GM18508 (cell line): Measurements from ENCODE around the gene ARHGEF7.

Experiments
- ATAC-seq: cut with Tn5 transposase; IDR thresholded peaks from one replicate; pipeline ENCODE4 v1.9.1; 2021; ENCODE audit warnings: moderate number of reproducible peaks; ENCODE audit not compliant: insufficient read depth, unreplicated experiment

The ARHGEF7 gene

GRCh38 chr13:111283457-111283856, 168.3 kb downstream of the ARHGEF7 start:
- no peak for ATAC-seq

GRCh38 chr13:111283991-111284390, 168.9 kb downstream of the ARHGEF7 start:
- ATAC-seq: no peak

DNA sequence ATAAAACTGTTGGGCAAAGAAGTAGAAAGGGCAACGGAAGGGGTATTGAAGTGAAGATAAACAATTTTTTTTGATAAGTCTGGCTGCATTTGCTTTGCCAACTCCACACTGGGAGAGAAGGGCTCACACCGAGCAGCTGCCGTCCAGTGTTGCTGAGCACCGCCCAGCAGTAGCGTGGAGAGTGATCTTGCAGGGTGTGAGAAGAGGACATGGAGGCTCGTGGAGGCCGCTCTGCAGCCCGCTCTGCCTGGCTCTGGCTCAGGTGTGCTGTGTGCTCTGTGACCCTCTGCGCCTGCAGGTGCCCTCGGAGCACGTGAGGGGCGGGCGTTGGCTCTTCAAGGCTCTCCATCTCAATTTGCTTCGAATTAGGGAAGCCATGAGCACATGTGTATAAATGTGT, 169.5 kb downstream of the ARHGEF7 start:
- no peak for ATAC-seq

DNA sequence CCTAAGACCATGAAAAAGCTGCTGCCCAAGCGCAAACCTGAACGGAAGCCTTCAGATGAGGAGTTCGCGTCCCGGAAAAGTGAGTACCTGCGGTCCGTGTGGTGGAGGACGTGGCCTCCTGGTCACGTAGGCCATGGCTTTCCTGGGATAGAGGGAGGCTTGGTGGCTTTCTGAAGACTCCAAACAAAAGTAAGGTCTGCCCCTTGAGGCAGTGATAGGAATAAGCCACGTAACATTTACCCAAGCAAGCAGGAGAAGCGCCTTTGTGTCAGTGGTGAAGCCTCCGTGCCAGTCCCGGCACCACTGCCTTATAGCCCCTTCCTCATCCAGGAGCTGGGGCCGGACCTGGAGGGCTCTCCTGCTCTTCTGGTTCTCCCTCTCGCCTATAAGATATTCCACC, 171.1 kb downstream of the ARHGEF7 start:
- no peak for ATAC-seq

DNA sequence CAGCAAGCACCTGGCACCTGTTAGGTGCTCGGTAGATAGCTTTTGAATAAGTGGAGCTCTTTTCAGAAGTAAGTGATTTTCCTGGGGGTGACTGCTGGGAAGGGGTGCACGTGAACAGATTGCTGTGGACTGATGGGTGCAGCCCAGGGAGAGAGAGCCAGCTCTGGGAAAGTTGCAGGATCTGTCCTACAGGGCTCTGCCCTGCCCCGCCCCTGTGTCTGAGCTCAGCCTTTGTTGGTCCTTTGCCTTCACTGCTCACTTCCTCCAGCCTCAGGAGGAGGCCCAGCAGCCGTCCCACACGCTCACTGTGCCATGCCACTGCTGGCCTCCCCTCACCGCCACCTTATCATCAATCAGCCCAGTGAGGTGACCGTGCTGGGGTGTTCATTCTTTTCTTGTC, 171.6 kb downstream of the ARHGEF7 start:
- no peak for ATAC-seq

DNA sequence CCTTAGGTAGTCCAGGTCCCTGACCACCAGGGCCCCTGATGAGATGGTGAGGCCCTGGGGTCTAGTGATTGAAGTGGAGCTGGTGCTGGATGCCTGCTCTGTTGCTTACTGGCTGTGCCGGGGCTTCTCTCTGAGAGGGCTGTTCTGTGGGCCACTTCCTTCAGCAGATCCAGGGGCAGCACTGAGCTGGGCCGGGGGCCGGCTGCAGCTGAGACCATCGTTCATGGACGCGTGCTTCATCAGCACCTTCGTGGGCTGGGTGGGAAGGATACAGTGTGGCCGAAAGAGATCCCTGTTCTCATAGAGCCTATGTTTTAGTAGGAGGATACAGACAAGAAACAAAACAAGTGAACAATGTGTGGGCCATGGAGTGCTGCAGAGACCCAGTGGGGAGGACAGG, 172.1 kb downstream of the ARHGEF7 start:
- ATAC-seq: no peak

DNA sequence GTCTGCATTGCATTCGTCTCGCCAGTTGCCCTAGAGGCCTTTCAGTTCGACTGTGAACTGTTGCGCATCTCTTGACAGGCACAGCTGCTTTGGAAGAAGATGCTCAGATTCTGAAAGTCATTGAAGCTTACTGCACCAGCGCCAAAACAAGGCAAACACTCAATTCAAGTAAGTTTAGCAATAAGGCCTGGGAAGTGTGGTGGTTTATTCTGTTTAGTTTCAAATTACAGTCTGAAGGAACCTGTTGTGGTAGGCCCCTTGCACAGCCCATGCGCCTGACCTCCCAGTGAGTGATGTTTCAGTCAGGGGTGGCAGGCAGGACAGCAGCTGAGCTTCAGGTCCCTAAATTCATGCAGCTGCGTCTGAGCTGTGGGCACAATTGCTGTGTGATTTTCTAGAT, 173.2 kb downstream of the ARHGEF7 start:
- no peak for ATAC-seq

DNA sequence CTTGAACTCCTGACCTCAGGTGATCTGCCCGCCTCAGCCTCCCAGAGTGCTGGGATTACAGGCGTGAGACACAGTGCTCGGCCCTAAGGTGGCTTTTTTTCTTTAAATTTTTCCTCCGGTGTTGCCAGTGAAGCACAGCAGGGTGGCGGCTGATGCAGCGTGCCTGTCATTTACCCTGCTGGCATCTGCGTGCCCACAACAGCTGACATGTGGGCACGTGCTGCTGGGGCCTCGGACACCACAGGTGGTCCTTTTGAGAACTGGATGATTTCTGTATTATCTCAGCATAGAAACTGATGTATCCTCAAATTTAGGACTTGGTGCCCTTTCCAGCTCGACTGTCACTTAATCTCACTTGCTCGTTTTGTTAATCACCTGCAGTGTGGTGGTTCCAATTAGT, 174.1 kb downstream of the ARHGEF7 start:
- no peak for ATAC-seq

GRCh38 chr13:111291908-111292307, 176.8 kb downstream of the ARHGEF7 start:
- no peak for ATAC-seq

GRCh38 chr13:111292710-111293485, 177.8 kb downstream of the ARHGEF7 start:
- no peak for ATAC-seq

- no peak for ATAC-seq
Observed at GRCh38 chr13:111295886-111296285, 180.8 kb downstream of the ARHGEF7 start.

GRCh38 chr13:111296417-111296816, 181.3 kb downstream of the ARHGEF7 start:
- ATAC-seq: no peak

DNA sequence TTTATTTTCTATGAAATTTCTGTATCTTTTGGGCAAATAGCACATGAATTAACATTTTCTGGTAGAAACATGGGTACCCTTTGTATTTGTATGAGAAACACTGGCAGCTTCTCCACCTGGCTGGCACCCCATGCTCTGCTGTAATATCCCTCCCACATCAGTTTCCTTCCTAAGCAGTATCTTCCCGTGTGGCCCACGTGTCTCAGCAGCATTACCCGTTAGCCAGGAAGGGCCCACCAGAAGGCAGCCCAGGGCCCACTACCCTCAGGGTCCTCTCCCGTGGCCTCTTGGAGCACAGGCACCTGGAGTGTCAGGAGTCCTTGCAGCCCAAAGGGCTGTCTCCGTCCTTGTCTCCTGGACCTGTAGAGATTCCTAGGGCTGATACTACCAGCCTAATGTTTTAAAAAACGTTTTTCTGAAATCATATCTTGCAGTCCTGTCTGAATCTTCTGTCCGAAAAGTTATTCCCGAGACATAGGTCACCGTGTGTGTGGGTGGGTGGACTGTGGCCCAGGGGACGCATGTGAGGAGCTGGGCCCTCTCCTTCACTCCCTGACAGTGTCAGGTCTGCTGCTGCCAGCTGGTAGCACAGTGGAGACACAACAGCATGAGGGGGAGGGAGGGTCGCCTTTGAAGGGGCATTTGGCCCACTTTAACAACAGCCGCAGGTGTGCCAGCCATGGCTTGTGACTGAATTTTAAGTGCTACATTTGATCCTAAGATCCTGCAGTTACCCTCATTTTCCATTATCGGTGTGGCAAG, 183.3 kb downstream of the ARHGEF7 start:
- ATAC-seq: no peak

GRCh38 chr13:111302045-111302726, 187.1 kb downstream of the ARHGEF7 start:
- ATAC-seq: no peak

- ATAC-seq: no peak
Observed at GRCh38 chr13:111303559-111303958, 188.4 kb downstream of the ARHGEF7 start.

DNA sequence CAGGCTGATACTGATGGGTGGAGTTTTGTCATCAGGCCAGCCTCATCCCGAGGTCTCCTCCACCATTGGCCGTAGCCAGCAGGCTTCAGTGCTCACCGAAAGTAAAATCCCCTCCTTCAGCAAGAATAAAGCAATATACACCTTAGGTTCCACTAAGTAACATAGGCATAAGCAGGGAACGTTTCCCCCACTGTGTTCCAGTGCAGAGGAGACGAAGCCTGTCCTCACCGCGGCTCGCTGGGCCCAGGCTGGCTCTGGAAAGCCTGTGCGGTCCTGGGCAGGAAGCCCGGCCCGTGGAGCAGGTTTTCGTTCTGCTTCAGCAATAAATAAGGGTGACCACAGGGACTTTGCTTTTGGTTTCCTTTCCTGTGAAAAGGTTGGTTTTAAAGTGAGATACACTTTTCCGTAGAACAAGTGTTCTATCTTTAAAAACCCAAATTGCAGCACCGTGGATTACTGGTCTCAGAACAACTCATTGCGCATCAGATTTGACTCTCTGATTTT, 189.0 kb downstream of the ARHGEF7 start:
- peak; percentile 53 for ATAC-seq

GRCh38 chr13:111304603-111305289, 189.6 kb downstream of the ARHGEF7 start:
- ATAC-seq: no peak

GRCh38 chr13:111312944-111313590, 198.0 kb downstream of the ARHGEF7 start:
- ATAC-seq: no peak

DNA sequence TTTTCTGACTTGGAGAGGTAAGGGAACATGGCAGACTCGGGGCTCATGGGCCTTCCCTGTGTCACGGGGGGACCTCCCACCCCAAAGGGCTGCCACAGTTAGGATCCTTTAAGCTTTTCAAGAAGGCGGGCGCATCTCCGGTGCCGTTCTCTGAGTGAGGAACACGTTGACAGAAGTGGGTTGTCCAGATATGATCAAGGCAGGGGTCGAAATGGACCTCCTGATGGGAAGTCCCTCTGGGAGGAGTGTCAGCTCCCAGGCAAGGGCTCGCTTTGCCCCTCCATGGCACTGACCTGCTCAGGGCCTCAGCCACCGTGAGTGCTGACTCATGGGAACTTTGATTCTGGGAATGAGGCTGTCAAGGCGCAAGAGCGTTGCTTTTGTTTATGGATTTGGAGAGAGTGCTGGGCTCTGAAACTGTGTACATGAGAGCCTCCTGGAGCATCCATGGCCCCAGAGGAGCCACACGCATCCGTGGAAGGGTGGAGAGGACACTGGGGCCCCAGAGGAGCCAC, 198.9 kb downstream of the ARHGEF7 start:
- no peak for ATAC-seq

GRCh38 chr13:111314852-111315251, 199.7 kb downstream of the ARHGEF7 start:
- no peak for ATAC-seq
